ENCODE results near the gene DNAJC5.
"Not testable (repeated sequence)": the region's sequence is repeated elsewhere in the genome, so short reads cannot be mapped to it uniquely, and the experiment has no call there.

DNAJC5 gene

GRCh38 chr20:63915471-63915870 lies 20.5 kb downstream of the DNAJC5 start:
- no peak for DNase-seq

- not testable (repeated sequence) for DNase-seq
Observed at GRCh38 chr20:63916371-63916939, 21.5 kb downstream of the DNAJC5 start.

- DNase-seq: no peak
Observed at GRCh38 chr20:63917811-63918210, 22.9 kb downstream of the DNAJC5 start.

GRCh38 chr20:63919130-63919529 lies 24.2 kb downstream of the DNAJC5 start:
- no peak for DNase-seq

- no peak for DNase-seq
Observed at GRCh38 chr20:63920226-63920625, 25.3 kb downstream of the DNAJC5 start.

- no peak for DNase-seq
Observed at GRCh38 chr20:63923651-63924050, 28.7 kb downstream of the DNAJC5 start.

GRCh38 chr20:63924241-63924640 lies 29.3 kb downstream of the DNAJC5 start:
- DNase-seq: no peak

- no peak for DNase-seq
Observed at GRCh38 chr20:63926298-63926697, 31.4 kb downstream of the DNAJC5 start.

- no peak for DNase-seq
Observed at GRCh38 chr20:63929071-63929470, 34.1 kb downstream of the DNAJC5 start.

GRCh38 chr20:63929473-63929883 lies 34.6 kb downstream of the DNAJC5 start:
- DNase-seq: not testable (repeated sequence)

- no peak for DNase-seq
Observed at GRCh38 chr20:63930971-63931553, 36.1 kb downstream of the DNAJC5 start.

GRCh38 chr20:63931735-63932134 lies 36.8 kb downstream of the DNAJC5 start:
- no peak for DNase-seq

- DNase-seq: no peak
Observed at GRCh38 chr20:63932606-63933160, 37.8 kb downstream of the DNAJC5 start.

- no peak for DNase-seq
Observed at GRCh38 chr20:63933646-63934045, 38.7 kb downstream of the DNAJC5 start.

- no peak for DNase-seq
Observed at GRCh38 chr20:63934271-63935068, 39.5 kb downstream of the DNAJC5 start.

GRCh38 chr20:63935447-63935846 lies 40.5 kb downstream of the DNAJC5 start:
- no peak for DNase-seq

GRCh38 chr20:63937596-63937995 lies 42.7 kb downstream of the DNAJC5 start:
- DNase-seq: no peak

GRCh38 chr20:63939061-63939935 lies 44.4 kb downstream of the DNAJC5 start:
- no peak for DNase-seq

- DNase-seq: no peak
Observed at GRCh38 chr20:63940071-63940471, 45.1 kb downstream of the DNAJC5 start.

- DNase-seq: no peak
Observed at GRCh38 chr20:63940472-63941266, 45.7 kb downstream of the DNAJC5 start.

GRCh38 chr20:63941282-63942081 lies 46.6 kb downstream of the DNAJC5 start:
- DNase-seq: no peak

Measured in SW 1271 (cell line).